GM23338 (cell line): ENCODE measurements around the gene HLCS. TPM values are rescaled to one million over a fixed set of nuclear protein-coding genes. Genes with fewer than 3 reads are reported as not detected.

Experiments used
- ATAC-seq: fragments of 200-7000 bp; cut with Tn5 transposase; 3 replicates; pipeline ENCODE4 v1.9.1; 2020
- DNase-seq: peaks from one replicate; pipeline ENCODE4 v3.0.0-alpha.2; 2015; ENCODE audit warnings: low spot score
- H2AFZ ChIP-seq: fragments of 200-600 bp; sonication (generic); 2 replicates; pipeline ENCODE4 v1.8.0; 2016; ENCODE audit warnings: antibody characterized with exemption, mild to moderate bottlenecking, moderate library complexity
- H3F3A ChIP-seq: fragments of 200-600 bp; sonication (generic); replicated peaks from 2 replicates; pipeline ENCODE4 v1.8.0; 2017; ENCODE audit warnings: antibody characterized with exemption, mixed run types, low read depth
- H3K27ac ChIP-seq: fragments of 200-600 bp; sonication (generic); 2 replicates; pipeline ENCODE4 v1.6.1; 2016; ENCODE audit warnings: low read depth
- H3K27me3 ChIP-seq: fragments of 200-600 bp; sonication (generic); 2 replicates; pipeline ENCODE4 v1.8.0; 2016; ENCODE audit warnings: mild to moderate bottlenecking, mixed run types, moderate library complexity; ENCODE audit not compliant: insufficient read depth
- H3K36me3 ChIP-seq: fragments of 200-600 bp; sonication (generic); 2 replicates; pipeline ENCODE4 v1.8.0; 2016; ENCODE audit warnings: mild to moderate bottlenecking; ENCODE audit not compliant: insufficient read depth
- H3K4me1 ChIP-seq: fragments of 200-600 bp; sonication (generic); 2 replicates; pipeline ENCODE4 v1.8.0; 2016; ENCODE audit warnings: mild to moderate bottlenecking, moderate library complexity; ENCODE audit not compliant: insufficient read depth
- H3K4me2 ChIP-seq: fragments of 200-600 bp; sonication (generic); 2 replicates; pipeline ENCODE4 v1.7.1; 2017; ENCODE audit warnings: mixed run types
- H3K4me3 ChIP-seq: fragments of 200-600 bp; sonication (generic); 2 replicates; pipeline ENCODE4 v1.6.1; 2016; ENCODE audit warnings: mixed run types
- H3K79me2 ChIP-seq: fragments of 200-600 bp; sonication (generic); replicated peaks from 2 replicates; pipeline ENCODE4 v1.8.0; 2017; ENCODE audit warnings: mild to moderate bottlenecking; ENCODE audit not compliant: insufficient read depth
- H3K9me2 ChIP-seq: fragments of 200-600 bp; sonication (generic); 2 replicates; pipeline ENCODE4 v1.8.0; 2017; ENCODE audit not compliant: insufficient read depth
- H4K20me1 ChIP-seq: fragments of 200-600 bp; sonication (generic); replicated peaks from 2 replicates; pipeline ENCODE4 v1.8.0; 2017; ENCODE audit warnings: mild to moderate bottlenecking; ENCODE audit not compliant: insufficient read depth
- H3K27ac Mint-ChIP-seq: 2 replicates; pipeline ENCODE4 v1.8.0; 2020; ENCODE audit warnings: inconsistent platforms, mild to moderate bottlenecking, moderate library complexity, mixed read lengths
- H3K27me3 Mint-ChIP-seq: 3 replicates; pipeline ENCODE4 v1.8.0; 2022; ENCODE audit warnings: low read depth, mild to moderate bottlenecking, moderate library complexity, mixed read lengths, inconsistent platforms; ENCODE audit not compliant: insufficient read depth, poor library complexity
- H3K36me3 Mint-ChIP-seq: 3 replicates; pipeline ENCODE4 v1.8.0; 2021; ENCODE audit warnings: low read depth, mild to moderate bottlenecking, inconsistent platforms, moderate library complexity, mixed read lengths
- H3K4me1 Mint-ChIP-seq: 3 replicates; pipeline ENCODE4 v1.8.0; 2020; ENCODE audit warnings: mild to moderate bottlenecking, inconsistent platforms, mixed read lengths
- H3K4me3 Mint-ChIP-seq: 3 replicates; pipeline ENCODE4 v1.8.0; 2021; ENCODE audit warnings: moderate library complexity, mild to moderate bottlenecking, inconsistent platforms, mixed read lengths
- H3K9me3 Mint-ChIP-seq: 3 replicates; pipeline ENCODE4 v1.8.0; 2020; ENCODE audit warnings: moderate library complexity, mild to moderate bottlenecking, inconsistent platforms, mixed read lengths
- ETS1 ChIP-seq: IDR thresholded peaks from 2 replicates; pipeline ENCODE4 v1.6.1; 2016; ENCODE audit warnings: antibody characterized with exemption
- EZH2phosphoT487 ChIP-seq: fragments of 200-600 bp; sonication (generic); IDR thresholded peaks from one replicate; pipeline ENCODE4 v1.8.1; 2018; ENCODE audit warnings: antibody characterized with exemption; ENCODE audit not compliant: unreplicated experiment
- JUNB ChIP-seq: IDR thresholded peaks from one replicate; pipeline ENCODE4 v1.6.1; 2016; ENCODE audit warnings: antibody characterized with exemption; ENCODE audit not compliant: unreplicated experiment
- POLR2AphosphoS5 ChIP-seq: IDR thresholded peaks from 2 replicates; pipeline ENCODE4 v1.6.1; 2016; ENCODE audit warnings: antibody characterized with exemption, low read depth
- REST ChIP-seq: IDR thresholded peaks from one replicate; pipeline ENCODE4 v1.6.1; 2018; ENCODE audit warnings: antibody characterized with exemption; ENCODE audit not compliant: unreplicated experiment
- STAT1 ChIP-seq: IDR thresholded peaks from one replicate; pipeline ENCODE4 v1.6.1; 2016; ENCODE audit warnings: antibody characterized with exemption; ENCODE audit not compliant: unreplicated experiment
- ZNF331 ChIP-seq: fragments of 250-450 bp; sonication (Bioruptor Pico); IDR thresholded peaks from 2 replicates; pipeline ENCODE4 v1.5.0; 2020; ENCODE audit warnings: low read depth, mild to moderate bottlenecking, moderate library complexity
- polyA plus RNA-seq: library from polyadenylated mRNA; unstranded; fragments of >200 nt; fragmentation: Nextera tagmentation; extraction: Ambion mirVana; gene quantifications from 2 replicates; pipeline ENCODE4 v1.2.1, GENCODE V29; 2016
- total RNA-seq: library from RNA; depleted of rRNA; stranded (reverse); fragments of >200 nt; shearing (Covaris generic); gene quantifications from 2 replicates; pipeline ENCODE4 v1.2.3, GENCODE V29; 2014
- TF ChIP-seq, protein P1 (sequence below), 2 experiments: fragments of 200-600 bp in 1 of 2; sonication (generic) in 1 of 2; conservative IDR thresholded peaks; 2 replicates each; pipeline versions ENCODE4 v1.5.1 to v1.6.1; 2016 to 2017; ENCODE audit warnings: antibody characterized with exemption in 2 of 2, low read depth in 2 of 2, mild to moderate bottlenecking in 2 of 2, moderate library complexity in 1 of 2
- TF ChIP-seq, protein P2 (sequence below): fragments of 250-450 bp; sonication (Bioruptor Pico); IDR thresholded peaks from 2 replicates; pipeline ENCODE4 v1.5.0; 2020; ENCODE audit warnings: mild to moderate bottlenecking, moderate library complexity

The HLCS gene
- total and polyA plus RNA-seq, 2 experiments from 2014 or later = 6.1 to 14.7 TPM

- Histone ChIP-seq H3K36me3 (no peaks in the 10 kb centered on the region), H2AFZ (0 out of 2 replicates have a peak overlapping the region, but pooled peaks have one; percentile 32), H4K20me1 (no peaks in the 10 kb centered on the region), H3K27ac (no peak overlapping the region), H3K4me3 (no peak overlapping the region), H3K9me2 (no peaks in the 10 kb centered on the region), H3K79me2 (no peaks in the 10 kb centered on the region), H3F3A (no peaks in the 10 kb centered on the region), H3K27me3 (no peaks in the 10 kb centered on the region), H3K4me2 (no peak overlapping the region), H3K4me1 (no peaks in the 10 kb centered on the region)
- Mint-ChIP-seq H3K36me3 (no peaks in the 10 kb centered on the region), H3K9me3 (no peaks in the 10 kb centered on the region; the same call in 2 of the 3 replicates), H3K4me1 (no peaks in the 10 kb centered on the region), H3K27ac (no peak overlapping the region), H3K4me3 (no peak overlapping the region), H3K27me3 (peaks cover 3% of the 10 kb centered on the region)
- TF ChIP-seq, protein P1, sequence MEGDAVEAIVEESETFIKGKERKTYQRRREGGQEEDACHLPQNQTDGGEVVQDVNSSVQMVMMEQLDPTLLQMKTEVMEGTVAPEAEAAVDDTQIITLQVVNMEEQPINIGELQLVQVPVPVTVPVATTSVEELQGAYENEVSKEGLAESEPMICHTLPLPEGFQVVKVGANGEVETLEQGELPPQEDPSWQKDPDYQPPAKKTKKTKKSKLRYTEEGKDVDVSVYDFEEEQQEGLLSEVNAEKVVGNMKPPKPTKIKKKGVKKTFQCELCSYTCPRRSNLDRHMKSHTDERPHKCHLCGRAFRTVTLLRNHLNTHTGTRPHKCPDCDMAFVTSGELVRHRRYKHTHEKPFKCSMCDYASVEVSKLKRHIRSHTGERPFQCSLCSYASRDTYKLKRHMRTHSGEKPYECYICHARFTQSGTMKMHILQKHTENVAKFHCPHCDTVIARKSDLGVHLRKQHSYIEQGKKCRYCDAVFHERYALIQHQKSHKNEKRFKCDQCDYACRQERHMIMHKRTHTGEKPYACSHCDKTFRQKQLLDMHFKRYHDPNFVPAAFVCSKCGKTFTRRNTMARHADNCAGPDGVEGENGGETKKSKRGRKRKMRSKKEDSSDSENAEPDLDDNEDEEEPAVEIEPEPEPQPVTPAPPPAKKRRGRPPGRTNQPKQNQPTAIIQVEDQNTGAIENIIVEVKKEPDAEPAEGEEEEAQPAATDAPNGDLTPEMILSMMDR (conservative IDR thresholded peaks at IDR 0.05; ENCODE audit: low read depth in 2 of 2) = peak; percentile 62 to 74
- TF ChIP-seq POLR2AphosphoS5 = no peak
- DNase-seq (peak; percentile 75), ATAC-seq (peak; percentile 92)
These were observed 238.6 kb downstream of the HLCS start for GRCh38 chr21:36727866-36728265.

DNA sequence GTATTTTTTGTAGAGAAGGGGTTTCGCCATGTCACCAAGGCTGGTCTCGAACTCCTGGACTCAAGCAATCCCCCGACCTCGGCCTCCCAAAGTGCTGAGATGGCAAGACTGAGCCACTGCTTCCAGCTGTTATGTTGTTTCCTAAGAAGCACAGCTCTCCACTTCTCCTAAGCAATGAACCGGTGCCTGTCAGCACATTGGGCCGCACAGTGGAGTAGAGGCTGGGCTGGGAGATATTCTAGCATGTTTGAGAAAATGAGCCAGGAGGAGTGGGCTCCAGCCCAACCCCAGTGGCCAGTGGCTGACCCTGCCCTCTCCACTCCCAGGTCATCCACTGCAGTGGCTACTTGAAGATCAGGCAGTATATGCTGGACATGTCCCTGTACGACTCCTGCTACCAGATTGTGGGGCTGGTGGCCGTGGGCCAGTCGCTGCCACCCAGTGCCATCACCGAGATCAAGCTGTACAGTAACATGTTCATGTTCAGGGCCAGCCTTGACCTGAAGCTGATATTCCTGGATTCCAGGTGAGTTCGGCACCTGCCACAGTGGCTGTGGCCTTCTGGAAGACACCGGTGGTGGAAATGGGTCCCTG, 240.6 kb downstream of the HLCS start:
- Histone ChIP-seq H3K27ac (no peak overlapping the region), H3K4me2 (no peak overlapping the region), H3K9me2 (no peaks in the 10 kb centered on the region), H3K79me2 (no peaks in the 10 kb centered on the region), H2AFZ (no peak overlapping the region), H3F3A (no peaks in the 10 kb centered on the region), H3K4me3 (no peak overlapping the region), H3K4me1 (no peaks in the 10 kb centered on the region), H3K36me3 (no peaks in the 10 kb centered on the region), H4K20me1 (no peaks in the 10 kb centered on the region), H3K27me3 (no peaks in the 10 kb centered on the region)
- no peak overlapping the region for H3K27ac Mint-ChIP-seq
- no peaks in the 10 kb centered on the region for H3K36me3 Mint-ChIP-seq
- H3K9me3 Mint-ChIP-seq = no peaks in the 10 kb centered on the region; the same call in 2 of the 3 replicates
- no peak overlapping the region for H3K4me3 Mint-ChIP-seq
- ATAC-seq (no peak), DNase-seq (no peak)
- H3K4me1 Mint-ChIP-seq = no peaks in the 10 kb centered on the region
- peaks cover 3% of the 10 kb centered on the region for H3K27me3 Mint-ChIP-seq
- TF ChIP-seq POLR2AphosphoS5 (no peak), REST (no peak), EZH2phosphoT487 (no peak), STAT1 (no peak), ETS1 (no peak), ZNF331 (CRISPR knock-in tag) (no peak), JUNB (no peak)
- TF ChIP-seq, protein P2, sequence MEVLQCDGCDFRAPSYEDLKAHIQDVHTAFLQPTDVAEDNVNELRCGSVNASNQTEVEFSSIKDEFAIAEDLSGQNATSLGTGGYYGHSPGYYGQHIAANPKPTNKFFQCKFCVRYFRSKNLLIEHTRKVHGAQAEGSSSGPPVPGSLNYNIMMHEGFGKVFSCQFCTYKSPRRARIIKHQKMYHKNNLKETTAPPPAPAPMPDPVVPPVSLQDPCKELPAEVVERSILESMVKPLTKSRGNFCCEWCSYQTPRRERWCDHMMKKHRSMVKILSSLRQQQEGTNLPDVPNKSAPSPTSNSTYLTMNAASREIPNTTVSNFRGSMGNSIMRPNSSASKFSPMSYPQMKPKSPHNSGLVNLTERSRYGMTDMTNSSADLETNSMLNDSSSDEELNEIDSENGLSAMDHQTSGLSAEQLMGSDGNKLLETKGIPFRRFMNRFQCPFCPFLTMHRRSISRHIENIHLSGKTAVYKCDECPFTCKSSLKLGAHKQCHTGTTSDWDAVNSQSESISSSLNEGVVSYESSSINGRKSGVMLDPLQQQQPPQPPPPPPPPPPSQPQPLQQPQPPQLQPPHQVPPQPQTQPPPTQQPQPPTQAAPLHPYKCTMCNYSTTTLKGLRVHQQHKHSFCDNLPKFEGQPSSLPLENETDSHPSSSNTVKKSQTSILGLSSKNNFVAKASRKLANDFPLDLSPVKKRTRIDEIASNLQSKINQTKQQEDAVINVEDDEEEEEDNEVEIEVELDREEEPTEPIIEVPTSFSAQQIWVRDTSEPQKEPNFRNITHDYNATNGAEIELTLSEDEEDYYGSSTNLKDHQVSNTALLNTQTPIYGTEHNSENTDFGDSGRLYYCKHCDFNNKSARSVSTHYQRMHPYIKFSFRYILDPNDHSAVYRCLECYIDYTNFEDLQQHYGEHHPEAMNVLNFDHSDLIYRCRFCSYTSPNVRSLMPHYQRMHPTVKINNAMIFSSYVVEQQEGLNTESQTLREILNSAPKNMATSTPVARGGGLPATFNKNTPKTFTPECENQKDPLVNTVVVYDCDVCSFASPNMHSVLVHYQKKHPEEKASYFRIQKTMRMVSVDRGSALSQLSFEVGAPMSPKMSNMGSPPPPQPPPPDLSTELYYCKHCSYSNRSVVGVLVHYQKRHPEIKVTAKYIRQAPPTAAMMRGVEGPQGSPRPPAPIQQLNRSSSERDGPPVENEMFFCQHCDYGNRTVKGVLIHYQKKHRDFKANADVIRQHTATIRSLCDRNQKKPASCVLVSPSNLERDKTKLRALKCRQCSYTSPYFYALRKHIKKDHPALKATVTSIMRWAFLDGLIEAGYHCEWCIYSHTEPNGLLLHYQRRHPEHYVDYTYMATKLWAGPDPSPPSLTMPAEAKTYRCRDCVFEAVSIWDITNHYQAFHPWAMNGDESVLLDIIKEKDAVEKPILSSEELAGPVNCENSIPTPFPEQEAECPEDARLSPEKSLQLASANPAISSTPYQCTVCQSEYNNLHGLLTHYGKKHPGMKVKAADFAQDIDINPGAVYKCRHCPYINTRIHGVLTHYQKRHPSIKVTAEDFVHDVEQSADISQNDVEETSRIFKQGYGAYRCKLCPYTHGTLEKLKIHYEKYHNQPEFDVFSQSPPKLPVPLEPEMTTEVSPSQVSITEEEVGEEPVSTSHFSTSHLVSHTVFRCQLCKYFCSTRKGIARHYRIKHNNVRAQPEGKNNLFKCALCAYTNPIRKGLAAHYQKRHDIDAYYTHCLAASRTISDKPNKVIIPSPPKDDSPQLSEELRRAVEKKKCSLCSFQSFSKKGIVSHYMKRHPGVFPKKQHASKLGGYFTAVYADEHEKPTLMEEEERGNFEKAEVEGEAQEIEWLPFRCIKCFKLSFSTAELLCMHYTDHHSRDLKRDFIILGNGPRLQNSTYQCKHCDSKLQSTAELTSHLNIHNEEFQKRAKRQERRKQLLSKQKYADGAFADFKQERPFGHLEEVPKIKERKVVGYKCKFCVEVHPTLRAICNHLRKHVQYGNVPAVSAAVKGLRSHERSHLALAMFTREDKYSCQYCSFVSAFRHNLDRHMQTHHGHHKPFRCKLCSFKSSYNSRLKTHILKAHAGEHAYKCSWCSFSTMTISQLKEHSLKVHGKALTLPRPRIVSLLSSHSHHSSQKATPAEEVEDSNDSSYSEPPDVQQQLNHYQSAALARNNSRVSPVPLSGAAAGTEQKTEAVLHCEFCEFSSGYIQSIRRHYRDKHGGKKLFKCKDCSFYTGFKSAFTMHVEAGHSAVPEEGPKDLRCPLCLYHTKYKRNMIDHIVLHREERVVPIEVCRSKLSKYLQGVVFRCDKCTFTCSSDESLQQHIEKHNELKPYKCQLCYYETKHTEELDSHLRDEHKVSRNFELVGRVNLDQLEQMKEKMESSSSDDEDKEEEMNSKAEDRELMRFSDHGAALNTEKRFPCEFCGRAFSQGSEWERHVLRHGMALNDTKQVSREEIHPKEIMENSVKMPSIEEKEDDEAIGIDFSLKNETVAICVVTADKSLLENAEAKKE (CRISPR knock-in tag) = no peak
